Measurements from ENCODE around the gene SPINK8. TPM values are rescaled to one million over a fixed set of nuclear protein-coding genes. Genes with fewer than 3 reads are reported as not detected.

Gene SPINK8
- total RNA-seq, 2 experiments from 2014 or later, result not detected

DNA sequence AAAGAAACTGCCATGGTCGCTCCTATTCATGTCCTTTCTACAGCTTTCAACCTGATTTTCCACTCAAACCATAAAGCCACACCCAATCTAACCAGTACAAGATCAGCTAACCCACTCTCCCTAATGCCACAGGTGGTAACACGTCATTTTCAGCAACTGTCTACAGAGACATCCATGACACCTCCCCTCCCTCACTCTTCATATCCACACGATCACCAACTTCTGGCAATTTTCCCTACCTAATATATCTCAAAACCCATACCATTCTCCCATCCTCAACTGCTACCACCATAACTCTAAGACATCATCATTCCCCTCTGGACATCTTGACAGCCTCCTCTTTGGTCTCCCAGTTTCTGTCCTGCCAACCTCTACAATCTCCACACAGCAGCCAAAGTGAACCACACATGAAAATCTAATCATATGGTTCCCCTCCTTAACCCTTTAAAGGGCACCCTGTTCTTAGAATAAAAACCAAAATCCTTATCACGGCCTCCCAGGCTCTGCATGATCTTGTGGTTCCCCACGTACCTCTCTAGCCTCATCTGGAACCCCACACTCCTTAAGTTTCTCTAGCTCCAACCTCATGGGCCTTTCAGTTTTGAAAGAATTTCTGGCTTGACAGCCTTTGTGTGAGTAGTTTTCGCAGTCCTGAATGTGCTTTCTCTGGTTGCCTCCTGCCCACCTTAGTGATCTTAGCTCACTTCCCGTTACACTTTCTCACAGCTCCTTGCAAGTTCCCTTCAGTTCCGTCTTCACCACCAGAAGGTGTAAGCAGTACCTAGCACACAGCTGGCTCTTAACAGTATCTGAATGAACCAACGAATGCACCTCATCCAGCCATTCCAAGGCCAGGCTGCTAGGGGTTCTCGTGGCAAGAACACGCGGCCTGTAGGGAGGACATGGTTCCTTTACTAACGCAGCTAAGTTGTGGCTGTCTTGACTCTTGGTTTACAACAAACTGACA lies 33.4 kb downstream of the SPINK8 start:
- TF ChIP-seq, protein P1, sequence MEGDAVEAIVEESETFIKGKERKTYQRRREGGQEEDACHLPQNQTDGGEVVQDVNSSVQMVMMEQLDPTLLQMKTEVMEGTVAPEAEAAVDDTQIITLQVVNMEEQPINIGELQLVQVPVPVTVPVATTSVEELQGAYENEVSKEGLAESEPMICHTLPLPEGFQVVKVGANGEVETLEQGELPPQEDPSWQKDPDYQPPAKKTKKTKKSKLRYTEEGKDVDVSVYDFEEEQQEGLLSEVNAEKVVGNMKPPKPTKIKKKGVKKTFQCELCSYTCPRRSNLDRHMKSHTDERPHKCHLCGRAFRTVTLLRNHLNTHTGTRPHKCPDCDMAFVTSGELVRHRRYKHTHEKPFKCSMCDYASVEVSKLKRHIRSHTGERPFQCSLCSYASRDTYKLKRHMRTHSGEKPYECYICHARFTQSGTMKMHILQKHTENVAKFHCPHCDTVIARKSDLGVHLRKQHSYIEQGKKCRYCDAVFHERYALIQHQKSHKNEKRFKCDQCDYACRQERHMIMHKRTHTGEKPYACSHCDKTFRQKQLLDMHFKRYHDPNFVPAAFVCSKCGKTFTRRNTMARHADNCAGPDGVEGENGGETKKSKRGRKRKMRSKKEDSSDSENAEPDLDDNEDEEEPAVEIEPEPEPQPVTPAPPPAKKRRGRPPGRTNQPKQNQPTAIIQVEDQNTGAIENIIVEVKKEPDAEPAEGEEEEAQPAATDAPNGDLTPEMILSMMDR (IDR thresholded peaks at IDR 0.05), result no peak
- Histone ChIP-seq H3K4me3 (ENCODE audit: low read length) (peak overlapping the region; percentile 87), H3K4me1 (ENCODE audit: insufficient read depth, low read length) (peaks cover 21% of the 10 kb centered on the region), H3K27ac (ENCODE audit: low read depth in 1 of 2, low read length in 2 of 2) (peak overlapping the region; percentile 84), H3K9me3 (ENCODE audit: control insufficient read depth in 1 of 2, insufficient read depth in 1 of 2, low read length in 2 of 2) (no peaks in the 10 kb centered on the region), H3K36me3 (ENCODE audit: insufficient read depth, low read length) (peaks cover 30% of the 10 kb centered on the region), H3K27me3 (ENCODE audit: control insufficient read depth in 1 of 2, insufficient read depth in 2 of 2, low read length in 2 of 2) (no peaks in the 10 kb centered on the region)
- Mint-ChIP-seq H3K36me3 (ENCODE audit: low read depth) (peaks cover 46% of the 10 kb centered on the region), H3K27ac (peak overlapping the region; percentile 86), H3K9me3 (no peaks in the 10 kb centered on the region), H3K4me1 (ENCODE audit: low read depth) (peaks cover 48% of the 10 kb centered on the region), H3K4me3 (peak overlapping the region; percentile 93), H3K27me3 (no peaks in the 10 kb centered on the region)
- peak; percentile 49 for ATAC-seq (ENCODE audit: poor library complexity)
- intact Hi-C loops (cut with DNase I, micrococcal nuclease), result loop anchor here (2.0 to 5.0 kb wide), 5 partner anchors 31 to 707 kb away; partner anchors contain the start of genes ZNF589 (in 2 of the 2), CDC25A (in 1 of the 2) and WDR6 (in 1 of the 2)
- CTCF ChIA-PET, result interaction anchor here (0.6 to 1.9 kb wide), 7 partner anchors 26 to 463 kb away, joined by 3 to 7 read pairs (median 3); partner anchors contain the start of genes PFKFB4 and UQCRC1
- peak; percentile 3 to 65 (median 16) for DNase-seq
- POLR2A ChIA-PET, result interaction anchor here (0.6 to 2.7 kb wide), 15 partner anchors 10 to 1757 kb away, joined by 3 to 31 read pairs (median 4); partner anchors contain the start of genes CCDC51, PFKFB4, SLC25A20 and SLC26A6

DNA sequence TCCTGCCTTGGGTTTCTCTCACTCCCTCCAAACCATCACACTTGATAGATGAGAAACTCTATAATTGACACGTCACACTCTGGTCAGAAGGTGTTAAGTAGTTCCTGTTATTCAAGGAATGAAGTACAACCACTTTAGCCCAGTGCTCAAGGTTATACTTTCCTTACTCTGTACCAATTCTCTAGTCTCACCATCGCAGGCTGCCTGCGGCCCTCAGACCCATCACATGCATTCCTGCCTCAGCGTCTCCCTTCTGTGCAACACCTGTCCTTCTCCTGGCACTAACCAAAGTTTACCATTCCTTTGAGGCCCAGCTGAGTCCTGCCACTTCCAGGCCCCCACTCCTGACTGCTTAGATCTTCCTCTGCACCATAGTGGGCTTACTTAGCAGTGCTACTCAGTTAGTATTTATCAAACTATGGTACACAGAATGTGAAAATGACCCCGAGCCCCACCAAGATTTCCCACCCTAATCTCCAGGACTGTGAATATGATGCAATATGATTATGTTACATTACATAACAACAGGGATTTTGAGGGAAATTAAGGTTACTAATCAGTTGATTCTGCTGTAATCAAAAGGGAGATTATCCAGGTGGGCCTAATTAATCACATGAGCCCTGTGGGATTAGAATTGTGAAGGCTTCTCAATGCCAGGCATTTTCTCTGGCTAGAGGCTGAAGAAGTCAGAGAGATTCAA lies 36.2 kb downstream of the SPINK8 start:
- Mint-ChIP-seq H3K36me3 (ENCODE audit: low read depth) (peaks cover 74% of the 10 kb centered on the region), H3K4me1 (ENCODE audit: low read depth) (peaks cover 42% of the 10 kb centered on the region), H3K27me3 (no peaks in the 10 kb centered on the region), H3K4me3 (no peak overlapping the region), H3K9me3 (no peaks in the 10 kb centered on the region), H3K27ac (no peak overlapping the region)
- TF ChIP-seq, protein P1 (IDR thresholded peaks at IDR 0.05), result no peak
- Histone ChIP-seq H3K9me3 (ENCODE audit: control insufficient read depth in 1 of 2, insufficient read depth in 1 of 2, low read length in 2 of 2) (no peaks in the 10 kb centered on the region), H3K4me1 (ENCODE audit: insufficient read depth, low read length) (peaks cover 20% of the 10 kb centered on the region), H3K4me3 (ENCODE audit: low read length) (no peak overlapping the region), H3K27ac (ENCODE audit: low read depth in 1 of 2, low read length in 2 of 2) (no peak overlapping the region), H3K27me3 (ENCODE audit: control insufficient read depth in 1 of 2, insufficient read depth in 2 of 2, low read length in 2 of 2) (no peaks in the 10 kb centered on the region), H3K36me3 (ENCODE audit: insufficient read depth, low read length) (peaks cover 52% of the 10 kb centered on the region)
- ATAC-seq (ENCODE audit: poor library complexity) (no peak), DNase-seq (no peak)
- POLR2A ChIA-PET, result no interaction called here
- CTCF ChIA-PET, result interaction anchor here (1.9 kb wide), 1 partner anchor 23 kb away, joined by 3 read pairs; no protein-coding TSS in a partner anchor
- intact Hi-C loops (cut with DNase I, micrococcal nuclease), result no loop called here

GRCh38 chr3:48296699-48297098 lies 36.8 kb downstream of the SPINK8 start:
- Mint-ChIP-seq H3K27ac (no peak overlapping the region), H3K4me3 (no peak overlapping the region)
- POLR2A ChIA-PET, result no interaction called here

More at GRCh38 chr3:48296699-48297098, 36.8 kb downstream of the SPINK8 start:
- no peaks in the 10 kb centered on the region for H3K27me3 Mint-ChIP-seq
- no peaks in the 10 kb centered on the region for H3K9me3 Mint-ChIP-seq
- intact Hi-C loops (cut with DNase I, micrococcal nuclease), result no loop called here
- no peaks in the 10 kb centered on the region for H3K27me3 ChIP-seq (ENCODE audit: control insufficient read depth in 1 of 2, insufficient read depth in 2 of 2, low read length in 2 of 2)
- no peak overlapping the region for H3K4me3 ChIP-seq (ENCODE audit: low read length)
- H3K4me1 ChIP-seq (ENCODE audit: insufficient read depth, low read length), result peaks cover 15% of the 10 kb centered on the region
- TF ChIP-seq, protein P1 (IDR thresholded peaks at IDR 0.05), result no peak
- ATAC-seq (ENCODE audit: poor library complexity) (no peak), DNase-seq (no peak)
- H3K36me3 Mint-ChIP-seq (ENCODE audit: low read depth), result peaks cover 78% of the 10 kb centered on the region
- peaks cover 56% of the 10 kb centered on the region for H3K36me3 ChIP-seq (ENCODE audit: insufficient read depth, low read length)
- CTCF ChIA-PET, result interaction anchor here (1.9 kb wide), 1 partner anchor 23 kb away, joined by 3 read pairs; no protein-coding TSS in a partner anchor
- no peak overlapping the region for H3K27ac ChIP-seq (ENCODE audit: low read depth in 1 of 2, low read length in 2 of 2)
- peaks cover 37% of the 10 kb centered on the region for H3K4me1 Mint-ChIP-seq (ENCODE audit: low read depth)
- no peaks in the 10 kb centered on the region for H3K9me3 ChIP-seq (ENCODE audit: control insufficient read depth in 1 of 2, insufficient read depth in 1 of 2, low read length in 2 of 2)
